SK-N-SH (cell line): ENCODE measurements around the gene LNX2. TPM values are rescaled to one million over a fixed set of nuclear protein-coding genes. Genes with fewer than 3 reads are reported as not detected.

Experiments
- CTCF ChIA-PET: fragments of 300-600, 350-600 bp; formaldehyde crosslinking; extraction: SDS; loops from one replicate; lab custom pipeline; 2021; lab: Yijun Ruan, JAX
- POLR2A ChIA-PET: fragments of 350-600 bp; sonication (Branson Sonifier 250); formaldehyde crosslinking; extraction: SDS; loops from one replicate; lab custom pipeline; 2020; ENCODE audit warnings: antibody characterized with exemption, inconsistent platforms; lab: Yijun Ruan, JAX
- DNase-seq: peaks from one replicate; pipeline ENCODE4 v3.0.0; 2012
- H2AFZ ChIP-seq: fragments of 200-600 bp; sonication (generic); 2 replicates; pipeline ENCODE4 v1.8.1; 2016; ENCODE audit warnings: antibody characterized with exemption, mild to moderate bottlenecking, low read depth
- H3F3A ChIP-seq: fragments of 200-600 bp; sonication (generic); replicated peaks from 2 replicates; pipeline ENCODE3; 2016; ENCODE audit warnings: antibody characterized with exemption, mild to moderate bottlenecking; ENCODE audit not compliant: insufficient read depth
- H3K27ac ChIP-seq, 2 experiments: fragments of 200-500 bp in 1 of 2; fragments of 200-600 bp in 1 of 2; sonication (Bioruptor generic) in 1 of 2; sonication (generic), shearing (Covaris generic) in 1 of 2; 2 replicates each; pipeline versions ENCODE4 v1.5.1 to v1.6.1; 2014 to 2016; ENCODE audit warnings: low read depth in 2 of 2, inconsistent platforms in 1 of 2, low read length in 1 of 2, mild to moderate bottlenecking in 1 of 2, mixed read lengths in 1 of 2
- H3K27me3 ChIP-seq: fragments of 200-600 bp; sonication (generic), shearing (Covaris generic); 2 replicates; pipeline ENCODE4 v1.6.1; 2016; ENCODE audit warnings: mixed run types; ENCODE audit not compliant: insufficient read depth
- H3K36me3 ChIP-seq, 2 experiments: fragments of 200-500 bp in 1 of 2; fragments of 200-600 bp in 1 of 2; sonication (Bioruptor generic) in 1 of 2; sonication (generic) in 1 of 2; replicated peaks in 1 of 2; 2 replicates each; pipeline versions ENCODE3 to v1.5.1; 2014 to 2016; ENCODE audit warnings: low read length in 1 of 2, mild to moderate bottlenecking in 1 of 2; ENCODE audit not compliant: insufficient read depth in 2 of 2, control insufficient read depth in 1 of 2
- H3K4me1 ChIP-seq, 2 experiments: fragments of 200-500 bp in 1 of 2; fragments of 200-600 bp in 1 of 2; sonication (Bioruptor generic) in 1 of 2; sonication (generic), shearing (Covaris generic) in 1 of 2; 2 replicates each; pipeline versions ENCODE4 v1.5.1 to v1.6.1; 2014 to 2016; ENCODE audit warnings: low read depth in 1 of 2, low read length in 1 of 2, mixed run types in 1 of 2; ENCODE audit not compliant: insufficient read depth in 2 of 2, control insufficient read depth in 1 of 2
- H3K4me2 ChIP-seq: fragments of 200-600 bp; sonication (generic), shearing (Covaris generic); 2 replicates; pipeline ENCODE4 v1.6.1; 2017; ENCODE audit warnings: mixed run types
- H3K4me3 ChIP-seq, 2 experiments: fragments of 200-500 bp in 1 of 2; fragments of 200-600 bp in 1 of 2; sonication (Bioruptor generic) in 1 of 2; sonication (generic), shearing (Covaris generic) in 1 of 2; 2 replicates each; pipeline versions ENCODE4 v1.5.1 to v1.8.1; 2014 to 2016; ENCODE audit warnings: low read depth in 2 of 2, inconsistent platforms in 1 of 2, low read length in 1 of 2, mild to moderate bottlenecking in 1 of 2, mixed read lengths in 1 of 2, moderate library complexity in 1 of 2
- H3K79me2 ChIP-seq: fragments of 200-600 bp; sonication (generic); 2 replicates; pipeline ENCODE4 v1.8.1; 2017; ENCODE audit warnings: mild to moderate bottlenecking; ENCODE audit not compliant: insufficient read depth
- H3K9ac ChIP-seq: fragments of 200-600 bp; sonication (generic); 2 replicates; pipeline ENCODE4 v1.6.1; 2017; ENCODE audit warnings: mixed run types
- H3K9me2 ChIP-seq: fragments of 200-600 bp; sonication (generic); 2 replicates; pipeline ENCODE4 v1.6.1; 2017; ENCODE audit warnings: mixed run types
- H3K9me3 ChIP-seq: fragments of 200-600 bp; sonication (generic); 2 replicates; pipeline ENCODE4 v1.6.1; 2017; ENCODE audit warnings: mixed run types, mild to moderate bottlenecking, moderate library complexity
- H4K20me1 ChIP-seq: fragments of 200-600 bp; sonication (generic); 2 replicates; pipeline ENCODE4 v1.6.1; 2017; ENCODE audit warnings: mild to moderate bottlenecking, mixed run types; ENCODE audit not compliant: insufficient read depth
- CTCF ChIP-seq: fragments of 200-600 bp; sonication (generic); IDR thresholded peaks from 2 replicates; pipeline ENCODE4 v1.6.1; 2017; ENCODE audit warnings: antibody characterized with exemption, mild to moderate bottlenecking, moderate library complexity
- ELF1 ChIP-seq: IDR thresholded peaks from 2 replicates; pipeline ENCODE4 v1.4.0; 2012
- FOSL2 ChIP-seq: IDR thresholded peaks from 2 replicates; pipeline ENCODE4 v1.4.0; 2012; ENCODE audit warnings: low read depth, mild to moderate bottlenecking, moderate library complexity, borderline replicate concordance
- FOXJ3 ChIP-seq: sonication (generic); formaldehyde crosslinking; IDR thresholded peaks from 2 replicates; pipeline ENCODE4 v1.5.1; 2020; ENCODE audit warnings: mild to moderate bottlenecking, missing genetic modification reagents
- FOXM1 ChIP-seq: IDR thresholded peaks from 2 replicates; pipeline ENCODE4 v1.4.0; 2012; ENCODE audit warnings: low read depth, mild to moderate bottlenecking
- GABPA ChIP-seq: IDR thresholded peaks from 2 replicates; pipeline ENCODE4 v1.4.0; 2012; ENCODE audit warnings: low read depth, mild to moderate bottlenecking
- IRF3 ChIP-seq: fragments of 150-350 bp; IDR thresholded peaks from 2 replicates; pipeline ENCODE4 v1.6.1; 2016; ENCODE audit warnings: mild to moderate bottlenecking, low read depth, low read length
- JUND ChIP-seq: IDR thresholded peaks from 2 replicates; pipeline ENCODE4 v1.4.0; 2012
- MEF2A ChIP-seq: IDR thresholded peaks from 2 replicates; pipeline ENCODE4 v1.4.0; 2012; ENCODE audit warnings: low read depth, borderline replicate concordance
- MXI1 ChIP-seq: IDR thresholded peaks from 2 replicates; pipeline ENCODE4 v1.6.1; 2012; ENCODE audit warnings: mild to moderate bottlenecking, low read depth, low read length, improper control_type of control experiment
- NFIC ChIP-seq: IDR thresholded peaks from 2 replicates; pipeline ENCODE4 v1.4.0; 2012; ENCODE audit warnings: borderline replicate concordance
- NRF1 ChIP-seq: IDR thresholded peaks from 2 replicates; pipeline ENCODE4 v1.6.1; 2012; ENCODE audit warnings: low read depth, mild to moderate bottlenecking, low read length
- PBX3 ChIP-seq: IDR thresholded peaks from 2 replicates; pipeline ENCODE4; 2012
- RAD21 ChIP-seq: IDR thresholded peaks from 2 replicates; pipeline ENCODE4 v1.6.1; 2012; ENCODE audit warnings: mild to moderate bottlenecking, low read length
- RXRA ChIP-seq: IDR thresholded peaks from 2 replicates; pipeline ENCODE4 v1.4.0; 2012; ENCODE audit warnings: low read depth, mild to moderate bottlenecking, borderline replicate concordance
- SIN3A ChIP-seq: IDR thresholded peaks from 2 replicates; pipeline ENCODE4 v1.6.1; 2012; ENCODE audit warnings: low read depth, mild to moderate bottlenecking, low read length, moderate library complexity, borderline replicate concordance
- TAF1 ChIP-seq: IDR thresholded peaks from 2 replicates; pipeline ENCODE4 v1.6.1; 2012; ENCODE audit warnings: low read depth, mild to moderate bottlenecking, low read length, moderate library complexity, borderline replicate concordance
- TCF12 ChIP-seq: IDR thresholded peaks from 2 replicates; pipeline ENCODE4 v1.4.0; 2012
- USF2 ChIP-seq: fragments of 150-350 bp; IDR thresholded peaks from 2 replicates; pipeline ENCODE4 v1.6.1; 2017; ENCODE audit warnings: antibody characterized with exemption, low read length, low read depth, borderline replicate concordance
- YY1 ChIP-seq: IDR thresholded peaks from 2 replicates; pipeline ENCODE4 v1.4.0; 2012; ENCODE audit warnings: low read depth, mild to moderate bottlenecking
- WGBS: methylation state at CpG from one replicate; pipeline ENCODE4 v1.1.6; 2017; ENCODE audit warnings: low lambda C conversion rate; 5-methylcytosine and 5-hydroxymethylcytosine counted together
- polyA plus RNA-seq, 3 experiments: library from polyadenylated mRNA; depleted of rRNA; stranded (reverse); fragments of >200 nt; gene quantifications; 2 replicates each; pipeline ENCODE4 v1.2.3, GENCODE V29; 2012

Gene LNX2
- polyA plus RNA-seq, 1 of the 3 experiments (the other 2 are of a cell fraction), result 3.7 TPM

- Histone ChIP-seq H3K27ac (no peak overlapping the region), H3K36me3 (peaks cover 0 to 4% of the 10 kb centered on the region in 2 experiments), H3K9me3 (no peaks in the 10 kb centered on the region), H4K20me1 (no peaks in the 10 kb centered on the region; the same call in 1 of the 2 replicates), H2AFZ (no peak overlapping the region), H3K9ac (no peak overlapping the region), H3K9me2 (no peaks in the 10 kb centered on the region), H3K27me3 (no peaks in the 10 kb centered on the region), H3K4me2 (no peak overlapping the region), H3K4me3 (no peak overlapping the region), H3K4me1 (peaks cover 0 to under 1% of the 10 kb centered on the region in 2 experiments; a peak in 2 of 4 replicates), H3F3A (no peaks in the 10 kb centered on the region), H3K79me2 (peaks cover 66% of the 10 kb centered on the region)
- no peak for DNase-seq
- whole genome bisulfite sequencing, result 95% methylated on average over 7 of the region's 7 CpGs
- ChIA-PET POLR2A (no interaction called here), CTCF (interaction anchor here (1.2 kb wide), 1 partner anchor 52 kb away, joined by 3 read pairs; no protein-coding TSS in a partner anchor)
- TF ChIP-seq TAF1 (no peak), USF2 (no peak), NFIC (no peak), SIN3A (no peak), GABPA (no peak), PBX3 (no peak), TCF12 (no peak), CTCF (no peak), NRF1 (no peak), FOXM1 (no peak), ELF1 (no peak), MXI1 (no peak), YY1 (no peak), RXRA (no peak)
- TF ChIP-seq, all 33 proteins: peak for 0
These were observed 6.7 kb downstream of the LNX2 start for GRCh38 chr13:27613628-27614027.

- no peak for DNase-seq
- CTCF ChIA-PET, result interaction anchor here (1.0 to 2.2 kb wide), 3 partner anchors 9 to 12 kb away, joined by 3 to 4 read pairs (median 4); no protein-coding TSS in a partner anchor
- H3K27me3 ChIP-seq, result no peaks in the 10 kb centered on the region
- 50% methylated on average over 4 of the region's 4 CpGs for WGBS
- H3K27ac ChIP-seq, result no peak overlapping the region
- H4K20me1 ChIP-seq, result no peaks in the 10 kb centered on the region
- no peaks in the 10 kb centered on the region for H3F3A ChIP-seq
- no peak for TF ChIP-seq IRF3
- 0 out of 2 replicates have a peak, but pooled peaks have one; percentile 11 for TF ChIP-seq RXRA
- peak; percentile 50; the same call in 1 of the 2 replicates for TF ChIP-seq JUND
- no peak for TF ChIP-seq RAD21
- peak; percentile 50; the same call in 1 of the 2 replicates for TF ChIP-seq MEF2A
- TF ChIP-seq FOXJ3, result no peak
- peak; percentile 61 for TF ChIP-seq FOSL2
- no peak overlapping the region for H2AFZ ChIP-seq
- H3K4me3 ChIP-seq, result no peak overlapping the region
- peaks cover 20% of the 10 kb centered on the region; the same call in 1 of the 2 replicates for H3K79me2 ChIP-seq
- no peak overlapping the region for H3K4me2 ChIP-seq
- H3K9me3 ChIP-seq, result no peaks in the 10 kb centered on the region
- H3K9me2 ChIP-seq, result no peaks in the 10 kb centered on the region
- POLR2A ChIA-PET, result no interaction called here
- peaks cover 0 to 13% of the 10 kb centered on the region in 2 experiments; a peak in 3 of 4 replicates for H3K4me1 ChIP-seq
- H3K36me3 ChIP-seq, result no peaks in the 10 kb centered on the region
- no peak overlapping the region for H3K9ac ChIP-seq
These were observed 13.2 kb downstream of the LNX2 start for GRCh38 chr13:27607125-27607524.
